Effector CD8-positive, alpha-beta T cell (primary cell): ENCODE results near the gene TMEM255B.
"Not testable (repeated sequence)": the region's sequence is repeated elsewhere in the genome, so short reads cannot be mapped to it uniquely, and the experiment has no call there.

Source experiments
- DNase-seq: peaks from one replicate; lab custom pipeline; 2025; lab: John Stamatoyannopoulos, UW
- total RNA-seq, 4 experiments: gene quantifications; one replicate each; lab custom pipeline; 2026; lab: John Stamatoyannopoulos, UW

TMEM255B gene
- 0.18 to 0.97 (median 0.60) reads per million in 4 experiments for total RNA-seq

- DNase-seq = peak; percentile 58
Measured at GRCh38 chr13:113758651-113759524, at the start of gene TMEM255B. TMEM255B (plus strand) TSS chr13:113759226; CDS start chr13:113759270, 44 bp downstream.

- no peak for DNase-seq
Measured at GRCh38 chr13:113722921-113723320, 36.1 kb upstream of the TMEM255B start.

- no peak for DNase-seq
Measured at GRCh38 chr13:113723410-113724015, 35.5 kb upstream of the TMEM255B start.

- no peak for DNase-seq
Measured at GRCh38 chr13:113724016-113724758, 34.8 kb upstream of the TMEM255B start.

- DNase-seq = peak; percentile 91
Measured at GRCh38 chr13:113724780-113725315, 34.2 kb upstream of the TMEM255B start.

- DNase-seq = peak; percentile 77
Measured at GRCh38 chr13:113725329-113726105, 33.5 kb upstream of the TMEM255B start.

- DNase-seq = not testable (repeated sequence)
Measured at GRCh38 chr13:113726106-113726821, 32.8 kb upstream of the TMEM255B start.

GRCh38 chr13:113726961-113727411 is 32.0 kb upstream of the TMEM255B start:
- no peak for DNase-seq

- DNase-seq = no peak
Measured at GRCh38 chr13:113728571-113729054, 30.4 kb upstream of the TMEM255B start.

GRCh38 chr13:113729187-113730019 is 29.6 kb upstream of the TMEM255B start:
- DNase-seq = no peak

GRCh38 chr13:113730258-113730691 is 28.8 kb upstream of the TMEM255B start:
- no peak for DNase-seq

- no peak for DNase-seq
Measured at GRCh38 chr13:113730831-113731191, 28.2 kb upstream of the TMEM255B start.

- no peak for DNase-seq
Measured at GRCh38 chr13:113731192-113732175, 27.5 kb upstream of the TMEM255B start.

- no peak for DNase-seq
Measured at GRCh38 chr13:113732176-113732960, 26.7 kb upstream of the TMEM255B start.

GRCh38 chr13:113732961-113733950 is 25.8 kb upstream of the TMEM255B start:
- DNase-seq = no peak
